Left lung (tissue), 10 donors: ENCODE results near the gene RMI2. TPM values are rescaled to one million over a fixed set of nuclear protein-coding genes. Genes with fewer than 3 reads are reported as not detected.

Experiments used
- ATAC-seq: fragments of 200-7000 bp; cut with Tn5 transposase; one replicate; pipeline ENCODE4 v1.9.1; 2020; ENCODE audit warnings: moderate library complexity
- DNase-seq, 4 donors: peaks; one replicate each; pipeline ENCODE4 v3.0.0-alpha.2; 2013 to 2020
- H3K27ac ChIP-seq, 2 donors: fragments of 200-600 bp; sonication (generic) in 1 of 2; one replicate each; pipeline versions ENCODE4 v1.5.0 to v1.8.0; 2020 to 2021
- H3K27me3 ChIP-seq, 2 donors: fragments of 200-600 bp; sonication (generic) in 1 of 2; one replicate each; pipeline versions ENCODE4 v1.5.0 to v1.8.0; 2020 to 2021
- H3K36me3 ChIP-seq, 2 donors: fragments of 200-600 bp; sonication (generic) in 1 of 2; one replicate each; pipeline versions ENCODE4 v1.5.0 to v1.8.0; 2020 to 2021
- H3K4me1 ChIP-seq, 2 donors: fragments of 200-600 bp; one replicate each; pipeline ENCODE4 v1.8.0; 2021
- H3K4me3 ChIP-seq, 2 donors: fragments of 200-600 bp; sonication (generic) in 1 of 2; one replicate each; pipeline versions ENCODE4 v1.5.0 to v1.8.0; 2020 to 2021; ENCODE audit warnings: mild to moderate bottlenecking in 1 of 2
- H3K9me3 ChIP-seq, 2 donors: fragments of 200-600 bp; sonication (generic) in 1 of 2; one replicate each; pipeline versions ENCODE4 v1.5.0 to v1.8.0; 2020 to 2021
- CTCF ChIP-seq, 2 donors: fragments of 200-600 bp; sonication (generic) in 1 of 2; IDR thresholded peaks; one replicate each; pipeline versions ENCODE4 v1.5.0 to v1.8.0; 2021; ENCODE audit warnings: antibody characterized with exemption in 2 of 2
- intact Hi-C, 2 donors: fragments of 100-400 bp; cut with DNase I; formaldehyde crosslinking; loops; one replicate each; pipeline versions ENCODE4 v1.11.2 to v1.14.2; 2022
- polyA plus RNA-seq, 6 donors: library from polyadenylated mRNA; unstranded; fragments of 120-200 nt; gene quantifications; one replicate each; pipeline ENCODE4 v1.2.1, GENCODE V29; 2013; ENCODE audit not compliant: insufficient read length in 6 of 6
- total RNA-seq, 2 donors: library from RNA; stranded (reverse); fragmentation: NEBNext Ultra II Directional; extraction: Animal tissue kit (Norgen Biotek cat#: 25700); gene quantifications; one replicate each; pipeline ENCODE4 v1.2.1, GENCODE V29; 2021
- donor health status: DM: no; HTN: yes; CAD: no.
- donor health status: DM: no; HTN: no; CAD: no.

Gene RMI2
- total and polyA plus RNA-seq, 8 donors: 9.6 to 34.5 (median 25.2) TPM

GRCh38 chr16:11349599-11350276 lies 4.5 kb downstream of the RMI2 start:
- Histone ChIP-seq H3K27me3 (no peaks in the 10 kb centered on the region), H3K4me1 (peaks cover 19 to 48% of the 10 kb centered on the region in 2 donors), H3K27ac (peak overlapping the region; percentile 76 to 85), H3K4me3 (peak overlapping the region; percentile 3 to 13), H3K9me3 (no peaks in the 10 kb centered on the region), H3K36me3 (no peaks in the 10 kb centered on the region)
- ATAC-seq: peak; percentile 70
- intact Hi-C loops: loop anchor here in 1 of 2 donors (10.0 kb wide), 1 partner anchor 385 kb away; no protein-coding TSS in a partner anchor
- DNase-seq: peak; percentile 76 to 97 (median 86)
- no peak for TF ChIP-seq CTCF (IDR thresholded peaks at IDR 0.05)

- peaks cover 22 to 52% of the 10 kb centered on the region in 2 donors for H3K4me1 ChIP-seq
- no peak for DNase-seq
- no peak for ATAC-seq
- intact Hi-C loops: loop anchor here in 1 of 2 donors (10.0 kb wide), 1 partner anchor 386 kb away; no protein-coding TSS in a partner anchor
- peak overlapping the region; percentile 76 to 85 for H3K27ac ChIP-seq
- no peaks in the 10 kb centered on the region for H3K36me3 ChIP-seq
- TF ChIP-seq CTCF (IDR thresholded peaks at IDR 0.05): no peak
- H3K9me3 ChIP-seq: no peaks in the 10 kb centered on the region
- no peaks in the 10 kb centered on the region for H3K27me3 ChIP-seq
- no peak overlapping the region for H3K4me3 ChIP-seq
Observed at GRCh38 chr16:11350519-11350918, 5.3 kb downstream of the RMI2 start.

GRCh38 chr16:11350921-11351335 lies 5.7 kb downstream of the RMI2 start:
- ATAC-seq: no peak
- H3K4me3 ChIP-seq: no peak overlapping the region
- no peaks in the 10 kb centered on the region for H3K36me3 ChIP-seq
- intact Hi-C loops: loop anchor here in 1 of 2 donors (10.0 kb wide), 1 partner anchor 386 kb away; no protein-coding TSS in a partner anchor
- H3K27ac ChIP-seq: peak overlapping the region; percentile 76 to 85
- no peaks in the 10 kb centered on the region for H3K27me3 ChIP-seq
- peak in 2 of 4 donors; percentile 91 to 92 for DNase-seq
- H3K9me3 ChIP-seq: no peaks in the 10 kb centered on the region
- no peak for TF ChIP-seq CTCF (IDR thresholded peaks at IDR 0.05)
- peaks cover 25 to 52% of the 10 kb centered on the region in 2 donors for H3K4me1 ChIP-seq

- Histone ChIP-seq H3K4me3 (no peak overlapping the region), H3K9me3 (no peaks in the 10 kb centered on the region), H3K27me3 (peaks cover 0 to 5% of the 10 kb centered on the region in 2 donors), H3K4me1 (peaks cover 25 to 67% of the 10 kb centered on the region in 2 donors), H3K36me3 (no peaks in the 10 kb centered on the region), H3K27ac (no peak overlapping the region)
- DNase-seq: no peak
- intact Hi-C loops: loop anchor here in 1 of 2 donors (10.0 kb wide), 1 partner anchor 388 kb away; no protein-coding TSS in a partner anchor
- no peak for TF ChIP-seq CTCF (IDR thresholded peaks at IDR 0.05)
- no peak for ATAC-seq
Observed at GRCh38 chr16:11353158-11353557, 7.9 kb downstream of the RMI2 start.

GRCh38 chr16:11354407-11354732 lies 9.1 kb downstream of the RMI2 start:
- Histone ChIP-seq H3K27me3 (peaks cover 0 to 17% of the 10 kb centered on the region in 2 donors), H3K9me3 (no peaks in the 10 kb centered on the region), H3K36me3 (no peaks in the 10 kb centered on the region), H3K4me1 (peaks cover 22 to 62% of the 10 kb centered on the region in 2 donors), H3K4me3 (no peak overlapping the region), H3K27ac (peak overlapping the region; percentile 55 to 81)
- ATAC-seq (no peak), DNase-seq (no peak)
- intact Hi-C loops: loop anchor here in 1 of 2 donors (10.0 kb wide), 1 partner anchor 390 kb away; no protein-coding TSS in a partner anchor
- TF ChIP-seq CTCF (IDR thresholded peaks at IDR 0.05): no peak
